Mucosa of gallbladder (tissue), 1 donor: Measurements from ENCODE around the gene PEPD. TPM values are rescaled to one million over a fixed set of nuclear protein-coding genes. Genes with fewer than 3 reads are reported as not detected.

Experiments used
- DNase-seq: peaks from one replicate; pipeline ENCODE4 v3.0.0-alpha.2; 2020; ENCODE audit warnings: low spot score
- total RNA-seq: library from RNA; stranded (reverse); gene quantifications from one replicate; pipeline ENCODE4 v1.2.1, GENCODE V29; 2021
- donor health status: DM: no; HTN: no; CAD: no.

Gene PEPD
- total RNA-seq, 1 donor from 2014 or later = 90.3 TPM

DNA sequence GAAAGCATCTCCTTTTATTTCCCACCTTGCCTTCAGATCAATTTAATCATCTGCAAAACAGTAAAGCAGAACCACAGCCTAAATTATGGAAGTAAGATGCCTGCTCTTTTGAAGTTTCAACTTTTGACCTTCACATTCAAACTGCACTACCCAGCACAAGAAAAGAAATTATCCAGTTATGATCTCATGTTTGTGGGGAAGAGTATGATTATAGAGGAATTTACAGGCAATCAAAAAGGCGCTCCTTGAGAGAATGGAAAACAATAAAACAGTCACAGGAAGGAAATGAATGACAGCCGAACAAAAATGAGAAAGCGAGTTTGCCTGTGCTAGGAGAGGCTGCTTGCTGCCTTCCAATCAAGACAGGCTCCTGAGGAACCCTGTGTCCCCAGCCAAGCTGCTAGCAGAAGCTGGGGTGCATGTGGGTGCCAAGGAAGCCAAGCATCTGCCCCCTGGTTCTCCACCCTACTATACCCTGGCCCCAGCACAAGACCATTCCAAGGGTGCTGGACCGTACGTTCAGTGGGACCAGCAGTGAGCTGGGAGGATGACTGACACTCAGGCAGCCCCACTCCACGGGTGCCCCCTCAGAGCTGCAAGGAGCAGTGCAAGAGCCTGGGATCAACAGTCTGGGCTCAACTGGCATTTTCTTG lies 47.8 kb downstream of the PEPD start:
- DNase-seq = no peak

DNA sequence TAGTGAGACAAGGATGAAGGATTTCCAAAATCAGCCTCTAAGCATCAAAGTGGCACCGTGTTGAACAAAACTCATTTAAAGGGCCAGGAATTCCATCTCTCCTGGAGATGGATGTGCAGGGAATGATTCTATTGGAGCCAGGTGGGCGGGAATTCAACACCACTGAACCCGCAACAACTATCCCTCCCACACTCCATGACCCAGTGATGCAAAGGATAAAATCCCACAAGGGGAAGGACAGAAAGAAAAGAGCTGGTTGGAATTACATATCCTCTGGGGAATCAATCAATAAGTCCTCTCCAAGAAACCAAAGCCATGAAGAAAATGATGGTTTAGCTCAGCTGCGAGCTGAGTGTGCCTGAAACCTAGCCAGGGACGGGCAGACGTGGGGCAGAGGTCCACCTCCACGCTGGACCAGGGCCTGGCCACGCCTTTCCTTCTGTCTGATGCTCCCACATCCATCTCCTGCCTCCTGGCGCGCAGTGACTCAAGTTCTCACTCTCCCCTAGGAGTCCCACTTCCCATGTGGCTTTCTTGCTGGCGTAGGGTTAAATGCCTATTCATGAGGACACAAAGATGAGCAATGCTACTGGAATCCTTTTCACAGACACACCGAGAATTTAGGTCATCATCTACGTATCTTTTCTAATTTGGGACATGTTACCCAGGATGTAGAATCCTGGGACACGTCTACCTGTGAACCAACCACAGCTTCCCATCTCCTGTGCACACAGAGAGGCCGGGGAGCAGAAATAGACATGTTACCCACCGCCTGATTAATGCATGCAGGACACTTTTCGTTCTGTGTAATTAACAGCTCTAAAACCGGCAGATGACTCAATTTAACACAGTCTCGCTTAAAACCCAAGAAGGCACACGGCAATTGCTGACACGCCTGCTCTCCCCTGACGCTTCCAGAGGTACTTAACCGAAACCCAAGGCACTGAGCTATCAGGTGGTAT lies 48.6 kb downstream of the PEPD start:
- DNase-seq = no peak

DNA sequence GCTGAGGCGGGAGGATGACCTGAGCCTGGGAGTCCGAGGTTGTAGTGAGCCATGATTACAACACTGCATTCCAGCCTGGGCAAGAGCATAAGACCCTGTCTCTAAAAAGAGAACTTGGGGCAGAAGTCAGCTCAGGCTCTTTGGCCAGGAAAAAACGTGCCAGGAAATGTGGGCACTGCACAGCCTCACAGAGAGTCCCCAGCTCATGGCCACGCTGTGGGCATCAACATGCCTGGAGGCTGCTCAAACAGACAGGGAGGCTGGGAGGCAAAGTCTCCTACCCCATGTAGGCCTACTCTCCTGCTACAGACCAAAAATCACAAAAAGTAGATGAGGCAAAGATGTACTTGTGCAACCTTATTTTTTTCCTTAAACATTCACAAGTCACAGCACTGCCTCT lies 49.4 kb downstream of the PEPD start:
- DNase-seq = no peak

DNA sequence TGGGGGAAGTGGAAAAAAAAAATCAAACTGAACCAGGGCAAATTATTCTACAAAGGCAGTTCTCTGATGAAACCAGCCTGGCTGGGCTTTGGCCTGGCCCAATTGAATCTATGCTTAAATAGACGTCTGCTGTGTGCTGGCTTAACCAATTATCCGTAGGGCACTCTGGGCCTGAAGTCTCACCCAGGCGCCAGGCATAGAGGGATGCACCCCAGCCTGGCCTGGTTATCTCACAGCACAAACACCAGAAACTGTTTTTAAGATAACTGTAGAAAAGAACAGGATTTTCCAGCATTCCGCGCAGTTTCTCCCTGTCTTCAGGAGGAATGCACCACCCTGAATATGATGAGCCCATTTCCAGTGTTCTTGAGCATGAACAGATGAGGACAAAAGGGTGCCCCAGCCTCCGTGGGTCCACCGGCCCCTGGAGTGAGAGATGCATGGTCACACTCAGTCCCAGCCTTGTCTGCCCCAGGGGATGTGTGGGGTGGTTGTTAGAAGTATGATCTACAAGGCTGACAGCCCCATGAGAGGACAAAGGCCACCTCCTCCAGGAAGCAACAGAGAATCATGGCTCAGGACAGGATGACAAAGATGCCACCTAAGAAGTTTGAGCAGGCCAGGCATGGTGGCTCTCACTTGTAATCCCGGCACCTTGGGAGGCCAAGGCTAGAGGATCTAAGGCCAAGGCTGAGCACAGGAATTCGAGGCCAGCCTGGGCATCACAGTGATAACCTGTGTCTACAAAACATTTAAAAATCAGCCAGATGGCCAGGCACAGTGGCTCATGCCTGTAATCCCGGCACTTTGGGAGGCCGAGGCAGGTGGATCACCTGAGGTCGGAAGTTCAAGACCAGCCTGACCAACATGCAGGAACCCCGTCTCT lies 50.2 kb downstream of the PEPD start:
- DNase-seq = no peak

DNA sequence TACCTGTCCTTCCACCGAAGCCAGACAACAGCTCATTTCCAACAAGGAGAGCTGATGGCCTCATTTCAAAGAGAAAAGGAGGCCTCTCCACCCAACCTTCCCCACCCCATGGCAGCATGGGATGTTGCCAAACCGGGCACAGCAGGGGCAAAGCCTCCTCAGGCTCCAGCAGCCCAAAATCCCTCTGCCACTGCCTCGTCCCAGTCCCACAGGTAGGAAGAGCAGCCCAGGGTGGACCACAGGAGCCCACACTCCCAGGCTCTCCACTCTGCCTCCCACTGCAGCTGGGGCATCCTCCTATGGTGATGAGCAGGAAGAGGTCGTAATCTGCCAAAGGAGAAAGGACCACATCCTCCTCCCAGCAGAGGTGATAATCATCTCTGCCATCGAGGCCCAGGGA lies 50.9 kb downstream of the PEPD start:
- DNase-seq = no peak

DNA sequence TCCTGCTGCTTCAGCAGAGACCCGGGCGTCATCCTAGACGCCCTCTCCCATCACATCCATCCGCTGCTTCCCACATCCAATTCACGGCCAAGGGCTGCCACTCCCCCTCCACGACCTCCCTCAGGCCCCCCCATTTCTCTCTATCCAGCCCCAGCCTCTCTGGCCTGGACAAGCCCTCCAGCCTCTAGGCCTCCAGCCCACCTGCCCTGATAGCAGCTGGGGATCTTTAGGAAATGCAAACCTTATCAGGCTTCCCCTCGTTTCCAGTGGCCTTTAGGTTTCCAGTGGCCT lies 51.6 kb downstream of the PEPD start:
- no peak for DNase-seq

DNA sequence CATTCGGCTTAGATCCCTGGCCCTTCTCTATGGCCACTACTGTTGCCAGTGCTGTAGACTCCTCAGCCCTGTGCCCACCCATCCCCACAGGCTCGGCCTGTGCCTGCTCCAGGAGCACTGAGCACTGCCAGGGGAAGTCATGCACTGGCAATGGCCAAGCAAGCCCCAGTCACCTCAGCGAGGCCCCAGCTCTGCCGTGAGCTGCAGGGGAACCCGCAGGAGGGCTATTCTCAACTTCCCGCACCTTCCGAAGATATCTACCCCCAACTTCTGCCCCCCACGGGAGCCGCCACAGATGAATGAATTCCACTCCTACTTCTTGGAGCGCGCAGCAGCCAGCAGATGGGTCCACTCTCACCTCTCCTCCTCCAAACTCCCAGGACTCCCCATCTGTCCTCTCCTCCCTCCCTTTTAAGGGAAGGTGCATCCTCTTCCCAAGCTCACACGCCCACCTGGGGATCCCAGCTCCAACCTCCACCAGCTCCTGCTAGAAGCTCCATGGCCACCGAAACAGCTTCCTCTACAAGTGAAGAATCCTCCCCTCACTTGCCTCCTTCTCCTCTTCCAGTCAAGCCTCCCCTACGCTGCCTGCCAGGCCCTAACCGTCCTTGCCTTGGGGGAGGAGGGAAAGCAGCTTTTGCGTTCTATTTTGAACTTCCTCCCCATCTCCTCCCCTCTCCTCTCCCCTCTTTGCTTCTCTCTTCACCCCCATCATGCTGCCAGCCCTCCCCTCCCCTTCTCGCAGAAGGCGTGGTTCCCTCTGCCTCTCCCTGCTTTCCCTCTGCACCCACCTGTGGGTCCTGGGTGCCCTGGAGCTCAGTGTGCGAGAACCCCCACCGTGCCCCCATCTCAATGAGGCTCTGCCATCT lies 52.2 kb downstream of the PEPD start:
- DNase-seq = no peak

DNA sequence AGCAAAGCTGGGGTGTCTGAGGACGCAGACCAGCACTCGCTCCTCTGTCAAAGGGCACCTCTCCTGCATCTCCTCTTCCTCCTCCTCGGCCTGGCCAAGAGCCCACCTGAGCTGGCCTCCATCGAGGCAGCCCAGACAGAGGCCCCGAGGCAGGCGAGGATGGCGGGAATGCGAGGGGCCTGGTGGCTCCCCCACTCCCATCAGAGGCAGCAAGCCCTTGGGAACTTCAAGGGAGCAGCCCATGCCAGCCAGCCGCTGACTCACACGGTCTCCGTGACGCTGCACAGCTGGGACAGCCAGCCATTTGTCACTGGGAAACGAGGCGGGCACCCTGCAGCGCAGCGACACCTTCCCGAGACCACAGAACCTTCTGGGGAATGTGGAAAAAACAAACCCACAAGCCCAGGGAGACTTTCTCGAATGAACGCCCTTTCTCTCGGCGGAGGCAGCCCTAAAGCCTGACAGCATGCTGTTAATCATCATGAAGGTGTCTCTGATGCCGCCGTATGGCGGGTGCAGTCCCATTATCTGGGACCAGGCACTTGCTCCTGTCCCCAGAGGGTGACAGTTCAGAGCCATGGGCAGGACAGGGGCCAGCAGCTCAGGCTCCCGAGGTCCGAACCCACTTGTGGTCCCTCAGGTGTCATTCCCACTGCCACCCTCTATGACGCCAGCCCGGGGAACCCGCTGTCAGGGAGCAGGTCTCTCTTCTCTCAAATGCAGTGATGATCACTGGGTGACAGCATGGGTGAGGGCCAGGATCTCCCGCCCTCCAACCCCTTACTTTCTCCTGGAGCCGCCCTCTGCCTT lies 53.0 kb downstream of the PEPD start:
- no peak for DNase-seq

DNA sequence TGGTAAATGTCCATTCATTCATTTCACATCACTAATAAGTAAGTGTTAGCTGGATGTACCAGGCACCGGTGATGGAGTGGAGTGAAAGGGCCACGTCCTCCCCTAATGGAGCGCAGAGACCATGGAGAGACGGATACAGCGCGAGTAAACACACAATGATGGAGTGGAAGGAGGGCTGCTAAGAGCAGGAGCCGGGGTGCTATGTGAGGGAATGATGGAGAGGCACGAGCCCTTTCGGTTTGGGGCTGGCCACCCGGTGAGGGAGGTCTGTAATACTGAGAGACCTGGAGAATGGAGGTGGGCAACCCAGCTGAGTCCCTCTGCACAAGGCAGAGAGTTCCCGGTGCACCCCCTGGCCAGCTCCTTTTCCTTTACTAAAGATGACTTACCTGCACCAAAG lies 53.7 kb downstream of the PEPD start:
- no peak for DNase-seq

DNA sequence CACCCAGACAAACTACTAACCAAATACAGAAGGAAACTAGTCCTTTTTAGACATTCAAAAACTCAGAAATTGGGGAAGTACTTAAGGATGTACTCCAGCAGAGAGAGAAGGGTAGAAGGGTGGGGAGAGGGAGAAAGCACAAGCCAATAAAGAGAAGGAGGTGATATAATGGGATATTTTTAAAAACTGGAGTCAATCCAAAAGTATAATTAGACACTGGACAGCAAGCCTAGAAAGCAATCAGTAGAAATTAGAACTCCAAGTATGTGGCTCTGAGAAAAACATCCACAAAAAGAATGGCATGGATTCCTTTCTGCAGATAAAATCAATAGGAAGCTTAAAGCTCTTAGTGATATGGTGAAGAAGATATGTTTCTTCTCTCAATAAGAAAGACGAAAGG lies 55.8 kb downstream of the PEPD start:
- DNase-seq = no peak

DNA sequence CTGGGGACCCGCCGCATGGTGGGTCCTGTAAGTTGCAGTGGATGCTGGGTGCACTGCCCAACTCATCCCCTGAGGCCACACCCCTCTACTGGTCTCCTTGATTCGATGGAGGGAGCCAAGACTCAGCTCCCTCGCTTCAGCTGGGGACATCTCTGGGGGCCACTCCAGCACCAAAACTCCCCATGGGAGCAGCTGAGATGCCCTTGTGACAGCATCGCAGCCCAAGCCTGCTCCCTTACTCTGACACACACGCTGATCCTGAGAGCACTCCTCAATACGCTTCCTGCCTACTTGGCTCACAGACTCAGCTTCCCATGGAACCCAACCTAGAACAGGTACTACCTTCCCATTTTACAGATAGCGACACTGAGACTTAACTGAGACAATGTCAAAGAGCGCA lies 56.2 kb downstream of the PEPD start:
- no peak for DNase-seq

DNA sequence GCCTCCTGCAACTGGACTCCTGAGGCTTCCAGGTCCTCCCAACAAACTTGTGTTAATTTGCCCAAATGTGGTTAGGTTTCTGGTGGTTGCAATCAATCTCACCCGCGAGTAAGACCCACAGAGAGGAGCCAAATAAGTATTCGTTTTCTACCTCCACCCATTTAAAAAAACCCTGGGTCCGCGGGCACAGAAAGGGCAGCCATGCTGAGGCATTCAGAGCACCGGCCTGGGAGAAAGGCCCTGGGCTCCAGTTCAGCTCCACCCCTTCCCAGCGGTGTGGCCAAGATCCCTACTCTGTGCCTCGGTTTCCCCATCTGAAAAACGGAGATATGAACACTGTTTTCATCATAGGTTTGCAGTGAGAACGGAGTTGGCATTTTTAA lies 56.9 kb downstream of the PEPD start:
- DNase-seq = no peak

DNA sequence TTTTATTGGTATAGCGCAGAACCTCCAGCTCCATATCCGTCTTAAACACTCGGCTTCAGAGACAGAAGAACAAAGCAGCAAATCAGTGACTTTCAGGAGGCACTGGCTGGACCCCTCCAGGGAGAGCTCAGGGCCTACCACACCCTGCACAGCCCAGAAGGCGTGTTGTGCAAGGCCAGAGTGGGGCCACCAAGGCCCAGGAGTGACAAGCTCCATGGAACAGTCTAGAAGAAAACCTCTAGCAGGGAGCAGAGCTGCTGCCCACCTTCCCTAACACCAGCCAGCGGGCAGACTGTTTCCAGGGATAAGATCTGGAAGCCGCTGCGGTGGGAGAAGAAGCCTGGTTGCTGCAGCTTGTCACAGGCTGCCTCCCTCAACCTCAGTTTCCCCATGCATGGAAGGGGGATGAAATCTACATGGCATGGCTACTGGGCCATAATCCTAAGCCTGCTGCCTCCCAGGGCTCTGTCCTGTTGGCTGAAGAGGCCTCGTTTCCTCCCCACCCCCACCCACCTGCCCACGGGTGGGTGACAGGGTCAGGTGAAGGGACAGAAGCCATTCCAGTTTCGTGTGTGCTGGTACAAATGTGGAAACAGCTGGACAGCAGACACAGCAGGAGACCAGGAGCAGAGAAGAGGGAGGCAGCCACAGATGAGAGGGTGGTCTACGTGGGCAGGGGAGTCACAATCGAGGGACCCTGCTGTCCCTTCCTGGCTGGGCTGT lies 57.4 kb downstream of the PEPD start:
- DNase-seq = no peak

DNA sequence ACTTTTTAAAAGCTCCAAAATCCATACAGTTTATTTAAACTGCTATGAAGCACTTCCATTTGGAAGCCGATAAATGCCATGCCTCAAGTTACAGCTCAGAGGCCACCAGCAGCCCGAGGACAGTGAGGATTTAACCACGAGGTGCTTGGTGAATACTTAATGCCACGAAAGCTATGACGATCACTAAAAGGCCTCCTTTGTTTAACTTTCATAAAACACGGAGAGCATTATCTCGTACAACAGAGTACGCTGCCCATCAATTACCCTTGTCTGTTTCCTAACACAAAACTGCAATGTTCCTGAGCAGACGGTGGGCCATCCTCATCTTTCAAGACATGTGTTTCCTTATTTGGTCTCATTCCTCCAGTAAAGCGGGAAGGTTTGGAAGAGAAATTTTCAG lies 58.4 kb downstream of the PEPD start:
- no peak for DNase-seq

DNA sequence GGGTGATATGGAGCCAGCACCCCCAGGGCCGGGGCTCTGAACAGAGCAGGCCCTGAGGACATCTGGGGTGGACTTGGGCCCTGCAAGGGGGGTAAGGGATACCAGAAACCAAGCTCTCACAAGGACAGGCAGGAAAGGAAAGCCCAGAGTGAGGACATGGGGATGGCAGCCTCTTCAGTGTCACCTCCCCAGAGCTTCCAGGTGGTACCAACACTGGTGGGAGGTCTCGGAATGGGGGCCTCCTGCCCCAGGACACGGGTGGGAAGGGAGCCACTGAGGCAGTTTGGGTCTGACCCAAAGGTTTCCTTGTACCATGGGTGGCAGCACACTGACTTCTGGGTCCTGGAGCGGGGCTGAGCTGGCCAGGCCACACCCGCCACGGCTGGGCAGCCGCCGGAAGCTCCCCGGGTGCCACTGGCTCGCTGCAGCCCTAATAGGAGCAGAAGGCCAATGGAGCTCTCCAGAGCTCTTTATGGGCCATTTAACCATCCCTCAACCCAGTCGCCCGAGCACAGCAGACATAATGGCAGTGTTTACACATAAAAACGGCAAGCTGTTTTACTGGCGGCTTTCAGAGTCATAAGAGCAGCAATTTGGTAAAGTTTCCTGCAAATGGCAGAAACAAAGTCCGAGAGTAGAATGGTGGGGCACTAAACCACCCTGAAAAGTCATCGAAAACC lies 59.3 kb downstream of the PEPD start:
- DNase-seq = no peak

DNA sequence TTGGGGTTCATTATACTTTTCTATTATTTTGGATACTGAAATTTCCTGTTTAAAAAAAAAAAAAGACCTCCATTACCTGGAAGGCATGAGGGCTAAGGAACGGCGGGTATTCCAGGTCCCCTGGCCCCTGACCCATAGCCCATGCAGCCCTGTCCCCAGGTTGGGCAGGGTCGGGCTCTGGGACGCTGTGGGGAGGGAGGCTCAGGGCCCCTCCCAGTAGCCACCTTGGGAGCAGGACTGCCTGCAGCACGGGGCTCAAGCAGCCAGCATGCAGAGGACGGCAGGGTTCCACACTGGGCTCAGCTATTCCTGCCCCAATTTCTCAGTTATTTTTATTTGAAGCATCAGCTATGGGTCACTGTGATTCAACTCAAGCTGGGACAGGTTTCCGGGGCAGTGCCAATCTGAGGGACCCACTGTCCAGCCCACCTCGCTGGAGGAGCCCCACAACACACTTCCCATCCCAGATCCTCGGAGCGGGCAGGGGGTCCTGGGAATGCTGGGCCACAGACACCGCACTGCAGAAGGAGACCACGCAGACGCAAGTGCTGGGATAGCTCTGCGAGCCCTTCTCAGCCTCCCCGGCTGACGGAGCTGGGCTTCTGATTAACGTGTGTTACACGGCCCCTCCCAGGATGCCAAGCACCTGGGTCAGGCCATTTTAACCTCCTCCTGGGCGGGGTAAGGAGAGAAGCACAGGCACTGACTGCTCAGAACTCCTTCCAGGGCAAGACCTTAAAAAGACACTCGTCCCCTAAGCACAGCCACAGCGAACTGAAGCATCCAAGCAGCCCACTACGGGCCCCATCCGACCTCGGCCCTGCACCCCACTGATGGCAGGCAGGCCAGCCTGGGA lies 60.1 kb downstream of the PEPD start:
- DNase-seq = no peak

DNA sequence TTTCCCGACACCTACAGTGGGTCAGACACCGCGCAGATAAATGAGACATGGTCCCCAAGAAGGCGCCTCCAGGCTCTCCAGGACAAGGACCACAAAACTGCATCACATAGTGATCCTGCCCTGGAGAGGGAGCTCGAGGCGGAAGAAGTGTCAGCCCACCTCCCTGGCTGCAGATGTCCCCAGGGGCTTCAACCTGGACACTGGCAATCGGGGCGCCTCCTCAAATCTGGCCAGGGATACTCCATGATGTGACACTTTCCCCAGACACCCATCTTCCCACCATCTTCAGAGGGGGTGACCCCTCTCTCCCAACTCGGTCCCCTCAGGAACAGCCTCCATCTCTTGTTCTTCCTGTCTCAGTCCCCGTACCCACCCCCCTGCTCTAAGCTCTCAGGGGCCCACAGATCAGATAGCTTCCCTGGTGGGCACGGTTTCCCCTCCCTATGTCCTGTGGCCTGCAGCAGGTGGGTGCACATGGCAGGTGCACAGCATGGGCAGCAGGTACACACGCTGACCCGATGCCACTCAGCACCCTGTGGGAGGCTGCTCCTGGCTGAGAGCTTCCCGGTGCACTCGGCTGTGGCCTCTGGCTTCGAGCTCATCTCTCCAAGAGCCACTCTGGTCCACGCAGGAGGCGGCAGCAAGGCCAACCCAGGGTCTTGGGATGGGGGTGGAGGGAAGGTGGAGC lies 61.2 kb downstream of the PEPD start:
- DNase-seq = no peak
